Large intestine (tissue), 3 donors: ENCODE data around the gene ERCC6L2. TPM values are rescaled to one million over a fixed set of nuclear protein-coding genes. Genes with fewer than 3 reads are reported as not detected.
A peak's percentile ranks its signal among the peaks of the same experiment; 100 is the strongest.

Experiments used
- DNase-seq, 2 donors: peaks; one replicate each; pipeline versions ENCODE4 v3.0.0 to v3.0.0-alpha.2; 2013
- H3K27ac ChIP-seq: one replicate; pipeline ENCODE4 v1.5.1; 2013; ENCODE audit warnings: low read length
- H3K27me3 ChIP-seq: 2 replicates; pipeline ENCODE4 v1.6.1; 2013; ENCODE audit warnings: low read length; ENCODE audit not compliant: control insufficient read depth, insufficient read depth
- H3K36me3 ChIP-seq: 2 replicates; pipeline ENCODE4 v1.6.1; 2013; ENCODE audit warnings: low read length; ENCODE audit not compliant: control insufficient read depth, insufficient read depth
- H3K4me1 ChIP-seq: one replicate; pipeline ENCODE4 v1.6.1; 2013; ENCODE audit warnings: low read length; ENCODE audit not compliant: control insufficient read depth, insufficient read depth
- H3K4me3 ChIP-seq: one replicate; pipeline ENCODE4 v1.5.1; 2013; ENCODE audit warnings: low read length
- H3K9me3 ChIP-seq: one replicate; pipeline ENCODE4 v1.6.1; 2013; ENCODE audit warnings: mild to moderate bottlenecking, low read depth, low read length, moderate library complexity; ENCODE audit not compliant: control insufficient read depth
- WGBS: methylation state at CpG from one replicate; pipeline ENCODE4 v1.1.5; 2013; ENCODE audit warnings: low lambda C conversion rate; ENCODE audit not compliant: insufficient coverage; 5-methylcytosine and 5-hydroxymethylcytosine counted together
- polyA plus RNA-seq: library from polyadenylated mRNA; unstranded; fragments of 120-200 nt; gene quantifications from one replicate; pipeline ENCODE4 v1.2.1, GENCODE V29; 2013

Gene ERCC6L2
- polyA plus RNA-seq, 1 donor = 29.2 TPM

- no peak overlapping the region for H3K4me3 ChIP-seq
- no peaks in the 10 kb centered on the region for H3K4me1 ChIP-seq
- no peaks in the 10 kb centered on the region for H3K9me3 ChIP-seq
- DNase-seq = no peak
- H3K27ac ChIP-seq = no peak overlapping the region
- peaks cover 26% of the 10 kb centered on the region for H3K36me3 ChIP-seq
- no peaks in the 10 kb centered on the region for H3K27me3 ChIP-seq
- WGBS = no CpG with 5 or more reads among the region's 2 CpGs
Measured at GRCh38 chr9:95971815-95972214, 96.3 kb downstream of the ERCC6L2 start.

DNA sequence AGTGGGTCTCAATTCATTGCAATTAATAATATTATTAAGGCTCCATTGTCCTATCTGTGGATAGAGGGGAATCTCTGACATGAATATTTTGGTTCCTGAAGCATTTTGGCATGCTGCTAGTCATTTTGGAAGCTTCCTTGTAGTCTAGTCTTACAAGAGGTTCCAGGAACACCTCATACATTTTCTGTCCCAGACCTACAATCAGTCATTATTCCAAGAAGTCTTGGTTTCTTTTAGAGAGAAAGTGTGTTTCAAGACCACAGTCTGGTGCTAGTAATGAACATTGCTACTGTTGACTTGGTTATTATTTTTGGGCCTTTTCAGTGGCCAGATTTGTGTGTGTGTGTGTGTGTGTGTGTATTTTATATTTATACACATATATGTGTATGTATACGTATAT is 98.9 kb downstream of the ERCC6L2 start:
- H3K4me3 ChIP-seq = no peak overlapping the region
- no peak for DNase-seq
- H3K27me3 ChIP-seq = no peaks in the 10 kb centered on the region
- H3K36me3 ChIP-seq = peaks cover 26% of the 10 kb centered on the region
- H3K9me3 ChIP-seq = no peaks in the 10 kb centered on the region
- no peak overlapping the region for H3K27ac ChIP-seq
- 100% methylated on average over 1 of the region's 1 CpG for WGBS
- H3K4me1 ChIP-seq = no peaks in the 10 kb centered on the region

DNA sequence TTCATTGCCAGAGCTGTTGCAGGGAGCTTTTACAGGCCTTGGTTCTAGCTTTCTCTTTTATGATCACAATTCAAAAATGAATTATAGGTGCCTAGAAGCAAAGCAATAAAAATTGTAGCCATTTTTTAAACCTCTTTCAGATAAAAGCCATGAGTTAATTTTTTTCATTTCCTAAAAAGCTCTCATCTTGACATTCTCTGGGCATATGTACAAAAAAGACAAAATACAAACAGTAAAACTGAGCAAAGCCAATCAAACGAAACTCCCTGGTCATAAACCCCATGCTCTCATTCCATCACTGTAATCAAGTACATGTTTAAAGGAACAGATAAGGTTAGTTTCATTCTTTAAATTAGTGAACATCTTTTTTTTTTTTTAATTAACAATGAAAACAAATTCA is 101.9 kb downstream of the ERCC6L2 start:
- H3K36me3 ChIP-seq = peaks cover 19% of the 10 kb centered on the region
- H3K4me1 ChIP-seq = no peaks in the 10 kb centered on the region
- no peaks in the 10 kb centered on the region for H3K27me3 ChIP-seq
- no peak for DNase-seq
- no peak overlapping the region for H3K27ac ChIP-seq
- H3K4me3 ChIP-seq = no peak overlapping the region
- WGBS = no CpG with 5 or more reads among the region's 1 CpG
- H3K9me3 ChIP-seq = no peaks in the 10 kb centered on the region

DNA sequence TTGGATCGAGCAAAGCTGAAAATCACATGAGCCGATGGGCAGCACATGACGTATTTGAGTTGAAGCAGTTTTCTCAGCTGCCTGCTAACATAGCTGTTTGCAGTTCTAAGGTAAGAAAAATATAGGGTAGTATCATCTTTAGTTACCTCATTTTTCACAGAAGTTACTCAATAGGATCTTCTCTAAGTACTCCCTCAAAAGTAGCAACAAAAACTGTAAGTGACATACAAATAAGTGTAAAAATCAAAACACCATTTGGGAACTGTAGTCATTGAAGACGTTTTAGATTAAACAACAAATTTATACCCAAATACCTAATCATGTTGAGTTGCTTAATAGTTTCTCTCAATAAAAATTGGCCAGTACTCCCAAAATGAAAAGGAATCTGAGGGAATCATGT is 102.6 kb downstream of the ERCC6L2 start:
- no CpG with 5 or more reads among the region's 4 CpGs for WGBS

DNA sequence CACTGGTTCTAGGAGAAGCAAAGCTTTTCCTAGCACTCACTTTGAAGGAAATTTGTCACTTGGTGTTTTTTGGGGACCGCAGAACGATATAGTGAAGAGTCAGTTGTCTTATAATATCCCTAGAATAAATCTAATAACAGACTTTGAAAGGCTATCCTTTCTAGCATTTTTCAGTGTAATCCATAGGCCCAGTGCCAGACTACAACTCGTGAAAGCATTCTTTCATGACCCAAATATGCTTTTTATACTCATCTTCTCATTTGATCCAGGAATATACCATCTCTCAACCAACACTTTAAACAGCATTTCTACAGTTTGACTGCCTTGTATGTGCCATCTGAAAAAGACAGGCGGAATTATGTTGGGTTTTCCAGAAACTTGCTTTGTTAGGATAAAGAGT is 104.0 kb downstream of the ERCC6L2 start:
- Histone ChIP-seq H3K4me3 (no peak overlapping the region), H3K9me3 (no peaks in the 10 kb centered on the region), H3K36me3 (peaks cover 10% of the 10 kb centered on the region), H3K27ac (no peak overlapping the region), H3K27me3 (no peaks in the 10 kb centered on the region), H3K4me1 (no peaks in the 10 kb centered on the region)
- DNase-seq = no peak
- 93% methylated on average over 3 of the region's 4 CpGs for WGBS

More for the DNA sequence above, 102.6 kb downstream of the ERCC6L2 start:
- Histone ChIP-seq H3K4me1 (no peaks in the 10 kb centered on the region), H3K27me3 (no peaks in the 10 kb centered on the region), H3K27ac (no peak overlapping the region), H3K4me3 (no peak overlapping the region), H3K9me3 (no peaks in the 10 kb centered on the region), H3K36me3 (peaks cover 15% of the 10 kb centered on the region)
- no peak for DNase-seq

DNA sequence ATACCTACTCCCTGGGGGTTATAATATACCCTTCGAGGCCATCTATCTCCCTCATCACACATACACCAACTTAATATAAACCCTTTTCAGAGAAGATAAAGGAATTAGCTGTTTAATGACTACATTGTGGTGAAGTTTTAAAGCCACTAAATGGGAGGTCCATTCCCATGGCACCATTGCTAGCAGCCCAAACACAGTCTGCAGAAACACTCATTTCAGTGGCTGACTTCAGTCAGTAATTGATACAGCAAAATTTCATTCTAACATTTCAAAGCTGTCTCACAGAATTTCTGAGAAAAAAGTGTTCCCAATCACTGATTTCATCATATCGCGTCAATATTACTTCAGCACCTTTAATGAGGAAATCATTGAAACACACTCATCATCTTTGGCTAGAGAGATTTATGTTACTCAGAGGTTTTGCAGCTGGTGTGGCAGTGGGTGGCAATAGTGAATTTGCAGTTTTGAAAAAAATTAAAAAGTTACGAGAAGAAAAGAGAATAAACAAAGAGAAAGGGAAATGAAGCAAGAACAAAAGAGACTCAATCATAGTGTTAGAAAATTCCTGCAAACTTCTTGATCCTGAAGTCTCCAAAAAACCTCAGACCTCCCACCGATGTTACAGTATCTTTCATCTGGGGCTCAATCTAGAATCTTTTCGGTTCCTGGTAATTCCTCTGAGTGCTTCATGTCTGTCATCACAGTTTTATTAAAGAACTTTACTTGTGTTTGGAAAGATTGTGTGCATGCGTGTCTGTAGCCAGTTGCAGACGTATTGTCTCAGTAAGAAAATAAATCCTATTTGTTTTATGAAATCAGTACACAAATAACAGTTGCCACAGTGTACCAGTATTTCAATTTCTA is 105.0 kb downstream of the ERCC6L2 start:
- Histone ChIP-seq H3K27ac (no peak overlapping the region), H3K27me3 (no peaks in the 10 kb centered on the region), H3K9me3 (no peaks in the 10 kb centered on the region), H3K4me1 (no peaks in the 10 kb centered on the region), H3K4me3 (no peak overlapping the region), H3K36me3 (peaks cover 16% of the 10 kb centered on the region)
- WGBS = 70% methylated on average over 1 of the region's 8 CpGs
- DNase-seq = no peak

DNA sequence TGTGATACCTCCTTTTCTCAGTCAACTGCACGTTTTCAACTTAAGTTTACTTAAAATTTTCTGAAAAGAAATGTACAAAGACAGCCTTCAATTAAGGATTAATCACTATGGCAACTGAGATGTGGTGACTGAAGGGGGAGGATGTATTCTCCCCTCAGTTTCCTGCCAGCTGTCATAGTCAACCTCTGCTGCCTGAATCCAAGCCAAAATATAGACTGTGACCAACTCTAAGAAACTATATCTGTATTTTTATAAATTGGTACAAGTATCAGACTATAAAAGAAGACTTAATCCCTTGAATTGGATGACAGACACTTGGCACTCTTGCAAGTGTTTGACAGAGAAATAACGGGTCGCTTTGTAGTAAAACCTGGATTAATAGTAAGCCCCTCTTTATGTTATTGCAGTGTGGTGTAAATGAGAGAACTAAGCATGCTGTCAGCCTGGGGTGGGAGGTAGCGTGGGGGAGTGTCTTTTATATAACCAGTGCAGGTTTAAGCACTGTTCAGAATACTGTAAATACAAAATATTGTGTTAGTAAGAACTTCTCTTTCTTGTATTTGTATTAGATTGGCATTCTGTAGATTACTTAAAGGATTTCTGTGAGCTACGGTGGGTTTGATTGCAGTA is 106.4 kb downstream of the ERCC6L2 start:
- Histone ChIP-seq H3K27me3 (no peaks in the 10 kb centered on the region), H3K4me1 (no peaks in the 10 kb centered on the region), H3K4me3 (no peak overlapping the region), H3K9me3 (no peaks in the 10 kb centered on the region), H3K36me3 (peaks cover 19% of the 10 kb centered on the region), H3K27ac (no peak overlapping the region)
- no peak for DNase-seq
- no CpG with 5 or more reads among the region's 5 CpGs for WGBS

GRCh38 chr9:95985440-95986055 is 110.1 kb downstream of the ERCC6L2 start:
- no peak overlapping the region for H3K4me3 ChIP-seq
- H3K36me3 ChIP-seq = peaks cover 20% of the 10 kb centered on the region
- DNase-seq = no peak
- no peaks in the 10 kb centered on the region for H3K27me3 ChIP-seq
- H3K9me3 ChIP-seq = peaks cover 3% of the 10 kb centered on the region
- WGBS = 83% methylated on average over 1 of the region's 3 CpGs
- H3K27ac ChIP-seq = no peak overlapping the region
- no peaks in the 10 kb centered on the region for H3K4me1 ChIP-seq

GRCh38 chr9:95989297-95989696 is 113.8 kb downstream of the ERCC6L2 start:
- WGBS = no CpG with 5 or more reads among the region's 1 CpG
- H3K4me3 ChIP-seq = no peak overlapping the region

GRCh38 chr9:95991326-95991725 is 115.8 kb downstream of the ERCC6L2 start:
- Histone ChIP-seq H3K36me3 (peaks cover 11% of the 10 kb centered on the region), H3K27ac (no peak overlapping the region), H3K4me3 (no peak overlapping the region), H3K4me1 (no peaks in the 10 kb centered on the region), H3K27me3 (no peaks in the 10 kb centered on the region), H3K9me3 (peaks cover 3% of the 10 kb centered on the region)
- DNase-seq = no peak
- no CpG with 5 or more reads among the region's 1 CpG for WGBS

More at GRCh38 chr9:95989297-95989696, 113.8 kb downstream of the ERCC6L2 start:
- H3K27ac ChIP-seq = no peak overlapping the region
- peak in 1 of 2 donors; percentile 12 for DNase-seq
- no peaks in the 10 kb centered on the region for H3K27me3 ChIP-seq
- H3K4me1 ChIP-seq = no peaks in the 10 kb centered on the region
- peaks cover 20% of the 10 kb centered on the region for H3K36me3 ChIP-seq
- peaks cover 3% of the 10 kb centered on the region for H3K9me3 ChIP-seq
